ENCODE measurements around the gene EBI3. TPM values are rescaled to one million over a fixed set of nuclear protein-coding genes. Genes with fewer than 3 reads are reported as not detected.

EBI3 gene
- total and polyA plus RNA-seq, 4 donors: 1.8 to 7.8 (median 2.5) TPM

DNA sequence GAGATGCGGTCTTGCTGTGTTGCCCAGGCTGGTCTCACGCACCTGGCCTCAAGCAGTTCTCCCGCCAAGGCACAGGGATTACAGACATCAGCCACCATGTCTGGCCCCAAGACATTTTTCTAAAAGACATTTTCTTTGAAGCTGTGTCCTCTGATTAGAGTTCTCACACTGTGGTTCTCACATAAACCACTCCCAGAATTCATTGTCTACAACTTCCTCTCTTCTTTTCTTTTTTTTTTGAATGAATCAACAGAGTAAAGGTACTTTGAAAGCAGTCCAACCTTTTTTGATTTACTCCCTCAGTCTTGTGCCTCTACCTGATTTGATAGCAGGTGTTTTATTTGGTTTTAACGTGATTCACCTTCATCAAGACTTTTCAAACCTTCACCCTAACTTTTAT is 35.5 kb downstream of the EBI3 start:
- no peak for DNase-seq (ENCODE audit: low spot score)
- TF ChIP-seq RXRA (IDR thresholded peaks at IDR 0.05) (no peak), YY1 (IDR thresholded peaks at IDR 0.05) (no peak), CTCF (IDR thresholded peaks at IDR 0.05; ENCODE audit: low read depth, low read length, missing input control) (no peak), RAD21 (IDR thresholded peaks at IDR 0.05) (no peak), JUND (IDR thresholded peaks at IDR 0.05) (no peak), SP1 (IDR thresholded peaks at IDR 0.05) (no peak), HNF4G (IDR thresholded peaks at IDR 0.05) (no peak), TAF1 (conservative IDR thresholded peaks at IDR 0.05) (no peak), HNF4A (conservative IDR thresholded peaks at IDR 0.05) (no peak), FOXA1 (IDR thresholded peaks at IDR 0.05) (no peak), EGR1 (IDR thresholded peaks at IDR 0.05; ENCODE audit: low read depth in 2 of 2) (no peak)
- 74% methylated on average over 4 of the region's 4 CpGs for WGBS
- no peak overlapping the region for H3K9ac ChIP-seq (ENCODE audit: low read depth in 1 of 2, low read length in 2 of 2)
- H3K4me1 ChIP-seq (ENCODE audit: control insufficient read depth in 4 of 4, insufficient read depth in 4 of 4, low read length in 3 of 4): peaks cover 4 to 24% (median 15%) of the 10 kb centered on the region in 4 donors
- no peaks in the 10 kb centered on the region for H3K27me3 ChIP-seq (ENCODE audit: control insufficient read depth in 4 of 4, insufficient read depth in 4 of 4, low read length in 3 of 4)
- H3K36me3 ChIP-seq (ENCODE audit: control insufficient read depth in 4 of 4, insufficient read depth in 3 of 4, low read depth in 1 of 4, low read length in 3 of 4): peaks cover 3 to 24% (median 10%) of the 10 kb centered on the region in 4 donors
- H3K4me3 ChIP-seq (ENCODE audit: low read depth in 1 of 3, low read length in 3 of 3): no peak overlapping the region
- H3K27ac ChIP-seq (ENCODE audit: low read depth in 1 of 2, low read length in 2 of 2): no peak overlapping the region
- H3K9me3 ChIP-seq (ENCODE audit: control insufficient read depth in 4 of 4, low read length in 3 of 4): no peaks in the 10 kb centered on the region

GRCh38 chr19:4266253-4267000 is 37.1 kb downstream of the EBI3 start:
- Histone ChIP-seq H3K27me3 (ENCODE audit: control insufficient read depth in 4 of 4, insufficient read depth in 4 of 4, low read length in 3 of 4) (no peaks in the 10 kb centered on the region), H3K27ac (ENCODE audit: low read depth in 1 of 2, low read length in 2 of 2) (no peak overlapping the region), H3K9ac (ENCODE audit: low read depth in 1 of 2, low read length in 2 of 2) (no peak overlapping the region), H3K4me3 (ENCODE audit: low read depth in 1 of 3, low read length in 3 of 3) (no peak overlapping the region), H3K36me3 (ENCODE audit: control insufficient read depth in 4 of 4, insufficient read depth in 3 of 4, low read depth in 1 of 4, low read length in 3 of 4) (peaks cover 1 to 14% (median 10%) of the 10 kb centered on the region in 4 donors), H3K9me3 (ENCODE audit: control insufficient read depth in 4 of 4, low read length in 3 of 4) (no peaks in the 10 kb centered on the region), H3K4me1 (ENCODE audit: control insufficient read depth in 4 of 4, insufficient read depth in 4 of 4, low read length in 3 of 4) (peaks cover 4 to 24% (median 15%) of the 10 kb centered on the region in 4 donors)
- WGBS: 88% methylated on average over 18 of the region's 18 CpGs
- DNase-seq (ENCODE audit: low spot score): no peak
- TF ChIP-seq HNF4A (conservative IDR thresholded peaks at IDR 0.05) (no peak), NR2F2 (IDR thresholded peaks at IDR 0.05) (no peak)

DNA sequence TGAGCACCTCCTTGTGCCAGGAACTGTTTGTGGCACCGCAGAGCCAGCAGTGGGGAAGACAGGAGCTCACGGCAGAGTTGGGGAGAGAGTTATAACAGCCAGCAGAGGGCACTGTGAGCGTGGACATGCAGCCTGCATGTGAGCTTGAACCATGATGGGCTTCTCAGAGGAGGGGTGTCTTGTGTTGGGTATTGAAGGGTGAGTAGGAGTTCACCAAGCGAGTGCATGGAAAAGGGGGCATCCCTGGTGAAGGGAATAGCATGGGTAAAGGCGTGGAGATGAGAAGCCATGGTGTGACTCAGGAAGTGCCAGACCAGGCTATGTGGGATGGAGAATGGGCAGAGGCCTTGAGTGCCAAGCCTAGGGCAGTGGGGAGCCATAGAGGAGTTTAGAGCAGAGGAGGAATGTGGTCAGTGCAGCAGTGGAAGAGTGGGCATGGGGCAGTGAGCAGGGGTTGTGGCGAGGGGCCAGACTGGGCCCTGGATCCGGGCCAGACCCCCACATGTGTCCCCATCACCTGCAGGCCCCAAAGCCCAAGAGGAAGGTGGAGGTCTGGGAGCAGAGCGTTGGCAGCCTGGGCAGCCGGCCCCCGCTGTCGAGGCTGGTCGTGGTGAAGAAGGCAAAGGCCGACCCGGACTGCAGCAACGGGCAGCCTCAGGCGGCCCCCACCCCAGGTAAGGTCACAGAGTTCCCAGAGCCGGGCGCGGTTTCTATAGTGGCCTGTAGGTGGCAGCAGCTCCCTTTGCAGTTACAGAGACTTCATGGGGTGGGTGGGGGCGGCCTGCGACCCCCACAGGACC is 38.0 kb downstream of the EBI3 start:
- Histone ChIP-seq H3K36me3 (ENCODE audit: control insufficient read depth in 4 of 4, insufficient read depth in 3 of 4, low read depth in 1 of 4, low read length in 3 of 4) (peaks cover 0 to 14% (median 10%) of the 10 kb centered on the region in 4 donors), H3K9me3 (ENCODE audit: control insufficient read depth in 4 of 4, low read length in 3 of 4) (no peaks in the 10 kb centered on the region), H3K27me3 (ENCODE audit: control insufficient read depth in 4 of 4, insufficient read depth in 4 of 4, low read length in 3 of 4) (no peaks in the 10 kb centered on the region), H3K9ac (ENCODE audit: low read depth in 1 of 2, low read length in 2 of 2) (no peak overlapping the region), H3K4me3 (ENCODE audit: low read depth in 1 of 3, low read length in 3 of 3) (no peak overlapping the region), H3K27ac (ENCODE audit: low read depth in 1 of 2, low read length in 2 of 2) (peak overlapping the region; percentile 72 to 95), H3K4me1 (ENCODE audit: control insufficient read depth in 4 of 4, insufficient read depth in 4 of 4, low read length in 3 of 4) (peaks cover 4 to 24% (median 15%) of the 10 kb centered on the region in 4 donors)
- peak; percentile 77 for DNase-seq (ENCODE audit: low spot score)
- 26% methylated on average over 21 of the region's 21 CpGs for WGBS
- TF ChIP-seq CTCF (IDR thresholded peaks at IDR 0.05; ENCODE audit: low read depth, low read length, missing input control) (peak; percentile 79), RAD21 (IDR thresholded peaks at IDR 0.05) (peak; percentile 77 to 84)
- TF ChIP-seq, protein P1, sequence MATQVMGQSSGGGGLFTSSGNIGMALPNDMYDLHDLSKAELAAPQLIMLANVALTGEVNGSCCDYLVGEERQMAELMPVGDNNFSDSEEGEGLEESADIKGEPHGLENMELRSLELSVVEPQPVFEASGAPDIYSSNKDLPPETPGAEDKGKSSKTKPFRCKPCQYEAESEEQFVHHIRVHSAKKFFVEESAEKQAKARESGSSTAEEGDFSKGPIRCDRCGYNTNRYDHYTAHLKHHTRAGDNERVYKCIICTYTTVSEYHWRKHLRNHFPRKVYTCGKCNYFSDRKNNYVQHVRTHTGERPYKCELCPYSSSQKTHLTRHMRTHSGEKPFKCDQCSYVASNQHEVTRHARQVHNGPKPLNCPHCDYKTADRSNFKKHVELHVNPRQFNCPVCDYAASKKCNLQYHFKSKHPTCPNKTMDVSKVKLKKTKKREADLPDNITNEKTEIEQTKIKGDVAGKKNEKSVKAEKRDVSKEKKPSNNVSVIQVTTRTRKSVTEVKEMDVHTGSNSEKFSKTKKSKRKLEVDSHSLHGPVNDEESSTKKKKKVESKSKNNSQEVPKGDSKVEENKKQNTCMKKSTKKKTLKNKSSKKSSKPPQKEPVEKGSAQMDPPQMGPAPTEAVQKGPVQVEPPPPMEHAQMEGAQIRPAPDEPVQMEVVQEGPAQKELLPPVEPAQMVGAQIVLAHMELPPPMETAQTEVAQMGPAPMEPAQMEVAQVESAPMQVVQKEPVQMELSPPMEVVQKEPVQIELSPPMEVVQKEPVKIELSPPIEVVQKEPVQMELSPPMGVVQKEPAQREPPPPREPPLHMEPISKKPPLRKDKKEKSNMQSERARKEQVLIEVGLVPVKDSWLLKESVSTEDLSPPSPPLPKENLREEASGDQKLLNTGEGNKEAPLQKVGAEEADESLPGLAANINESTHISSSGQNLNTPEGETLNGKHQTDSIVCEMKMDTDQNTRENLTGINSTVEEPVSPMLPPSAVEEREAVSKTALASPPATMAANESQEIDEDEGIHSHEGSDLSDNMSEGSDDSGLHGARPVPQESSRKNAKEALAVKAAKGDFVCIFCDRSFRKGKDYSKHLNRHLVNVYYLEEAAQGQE (IDR thresholded peaks at IDR 0.05): no peak

All from liver (tissue), 9 donors.